HEK293 (cell line): ENCODE data around the gene CAMK1.

Source experiments
- CTCF ChIA-PET: fragments of 350-600 bp; formaldehyde crosslinking; extraction: SDS; loops from one replicate; lab custom pipeline; 2021; ENCODE audit warnings: antibody characterized with exemption; lab: Yijun Ruan, JAX
- POLR2A ChIA-PET: fragments of 300-600 bp; formaldehyde crosslinking; extraction: SDS; loops from one replicate; lab custom pipeline; 2020; ENCODE audit warnings: antibody characterized with exemption, inconsistent platforms; lab: Yijun Ruan, JAX
- H3K27ac ChIP-seq: fragments of 200-500 bp; sonication (Bioruptor generic); 2 replicates; pipeline ENCODE4 v1.5.1; 2014; ENCODE audit warnings: low read depth, low read length, control low read depth, inconsistent platforms; ENCODE audit errors: extremely low read depth
- H3K36me3 ChIP-seq, 2 experiments: fragments of 200-500 bp in 1 of 2; sonication (Bioruptor generic) in 1 of 2; 1 replicate in 1 of 2; 2 replicates in 1 of 2; pipeline ENCODE4 v1.5.1; 2014 to 2017; ENCODE audit warnings: inconsistent platforms in 2 of 2, low read length in 2 of 2; ENCODE audit not compliant: control insufficient read depth in 2 of 2, insufficient read depth in 1 of 2
- H3K4me1 ChIP-seq: fragments of 200-500 bp; sonication (Bioruptor generic); 2 replicates; pipeline ENCODE4 v1.5.1; 2014; ENCODE audit warnings: mild to moderate bottlenecking, low read length, inconsistent platforms; ENCODE audit not compliant: control insufficient read depth, insufficient read depth
- H3K4me3 ChIP-seq: 2 replicates; pipeline ENCODE4 v1.5.1; 2011; ENCODE audit warnings: low read depth, mild to moderate bottlenecking, control low read depth, low read length, moderate library complexity
- H3K9me3 ChIP-seq: fragments of 200-500 bp; sonication (Bioruptor generic); 2 replicates; pipeline ENCODE4 v1.5.1; 2014; ENCODE audit warnings: low read depth, low read length, inconsistent platforms; ENCODE audit not compliant: control insufficient read depth, insufficient read depth
- OVOL3 ChIP-seq: fragments of 450-650 bp; formaldehyde crosslinking; IDR thresholded peaks from 2 replicates; pipeline ENCODE4 v1.5.1; 2016; ENCODE audit warnings: missing biosample characterization, missing genetic modification characterization
- SALL2 ChIP-seq: fragments of 450-650 bp; formaldehyde crosslinking; IDR thresholded peaks from 2 replicates; pipeline ENCODE4 v1.5.0; 2017; ENCODE audit warnings: missing biosample characterization, mild to moderate bottlenecking, missing genetic modification characterization, borderline replicate concordance
- SCRT2 ChIP-seq: fragments of 450-650 bp; formaldehyde crosslinking; IDR thresholded peaks from 2 replicates; pipeline ENCODE4 v1.5.1; 2016; ENCODE audit warnings: missing biosample characterization, missing genetic modification characterization
- YY1 ChIP-seq: fragments of 450-650 bp; formaldehyde crosslinking; IDR thresholded peaks from 2 replicates; pipeline ENCODE4 v1.5.1; 2018; ENCODE audit warnings: missing biosample characterization, missing genetic modification characterization
- ZBTB20 ChIP-seq: fragments of 450-650 bp; formaldehyde crosslinking; IDR thresholded peaks from 2 replicates; pipeline ENCODE4 v1.5.1; 2016; ENCODE audit warnings: missing biosample characterization, missing genetic modification characterization
- ZIC2 ChIP-seq: fragments of 450-650 bp; formaldehyde crosslinking; IDR thresholded peaks from 2 replicates; pipeline ENCODE4 v1.5.1; 2016; ENCODE audit warnings: missing biosample characterization, missing genetic modification characterization
- ZNF10 ChIP-seq: fragments of 450-650 bp; formaldehyde crosslinking; IDR thresholded peaks from 2 replicates; pipeline ENCODE4 v1.5.1; 2017; ENCODE audit warnings: missing biosample characterization, missing genetic modification characterization
- ZNF175 ChIP-seq: fragments of 450-650 bp; formaldehyde crosslinking; IDR thresholded peaks from 2 replicates; pipeline ENCODE4 v1.5.1; 2016; ENCODE audit warnings: missing biosample characterization, missing genetic modification characterization
- ZNF354C ChIP-seq: fragments of 450-650 bp; formaldehyde crosslinking; IDR thresholded peaks from 2 replicates; pipeline ENCODE4 v1.5.1; 2016; ENCODE audit warnings: missing biosample characterization, missing genetic modification characterization, low read depth, borderline replicate concordance
- ZNF610 ChIP-seq: fragments of 450-650 bp; formaldehyde crosslinking; IDR thresholded peaks from 2 replicates; pipeline ENCODE4 v1.5.1; 2016; ENCODE audit warnings: missing biosample characterization, missing genetic modification characterization, borderline replicate concordance
- ZNF76 ChIP-seq: fragments of 450-650 bp; formaldehyde crosslinking; IDR thresholded peaks from 2 replicates; pipeline ENCODE4; 2016; ENCODE audit warnings: low read depth, missing biosample characterization, missing genetic modification characterization, borderline replicate concordance
- ZNF830 ChIP-seq: fragments of 450-650 bp; IDR thresholded peaks from 2 replicates; pipeline ENCODE4 v1.5.0; 2018; ENCODE audit warnings: missing biosample characterization, missing genetic modification characterization, low read depth, mild to moderate bottlenecking, moderate library complexity
- TF ChIP-seq, protein P1 (sequence below): fragments of 450-650 bp; formaldehyde crosslinking; conservative IDR thresholded peaks from 2 replicates; pipeline ENCODE4 v1.5.1; 2016; ENCODE audit warnings: low read depth, missing biosample characterization, missing genetic modification characterization
- TF ChIP-seq, protein P2 (sequence below): fragments of 450-650 bp; formaldehyde crosslinking; IDR thresholded peaks from 2 replicates; pipeline ENCODE4 v1.5.1; 2016; ENCODE audit warnings: missing biosample characterization, missing genetic modification characterization
- TF ChIP-seq, protein P3 (sequence below): fragments of 450-650 bp; formaldehyde crosslinking; IDR thresholded peaks from 2 replicates; pipeline ENCODE4 v1.5.1; 2017; ENCODE audit warnings: missing biosample characterization, missing genetic modification characterization

CAMK1 gene

DNA sequence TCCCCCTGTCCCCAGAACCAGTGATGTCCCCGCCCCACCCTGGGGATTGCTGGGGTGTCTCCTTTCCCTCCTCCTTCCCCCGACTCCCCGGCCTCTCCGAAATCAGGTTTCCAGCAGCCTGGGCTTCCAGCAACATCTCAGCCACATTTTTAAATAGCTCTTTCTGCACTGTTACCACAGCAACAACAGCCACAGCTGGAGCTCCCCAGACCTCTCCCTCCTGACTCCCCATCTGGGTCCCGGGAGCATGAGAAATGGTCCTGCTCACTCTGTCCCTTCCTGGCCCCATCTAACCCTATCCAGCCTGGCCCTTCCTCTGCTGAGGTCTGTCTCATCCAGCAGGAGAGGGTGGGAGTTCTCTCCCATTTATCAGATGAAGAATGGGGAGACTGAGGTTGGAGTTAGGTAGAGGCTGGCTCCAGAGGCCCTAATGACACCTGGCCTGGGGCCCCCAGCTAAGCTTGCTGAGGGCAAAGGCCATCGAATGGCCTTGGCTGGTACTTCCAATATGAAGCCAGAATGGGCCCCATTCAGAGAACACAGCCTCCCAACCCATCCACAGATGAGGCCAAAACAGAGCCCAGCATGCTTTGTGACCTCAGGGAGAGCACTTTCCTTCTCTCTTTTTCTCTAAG lies 1.5 kb downstream of the CAMK1 start:
- ChIA-PET POLR2A (interaction anchor here (0.6 to 2.6 kb wide), 2 partner anchors 19 to 20 kb away, joined by 3 to 18 read pairs; partner anchors contain the start of gene OGG1), CTCF (interaction anchor here (0.6 to 0.7 kb wide), 3 partner anchors 13 to 164 kb away, joined by 3 to 5 read pairs (median 3); no protein-coding TSS in a partner anchor)
- TF ChIP-seq ZNF10 (tag by site-specific recombination) (0 out of 2 replicates have a peak, but pooled peaks have one; percentile 19), ZIC2 (no peak)
- peaks cover 9% of the 10 kb centered on the region for H3K4me1 ChIP-seq
- no peaks in the 10 kb centered on the region for H3K9me3 ChIP-seq
- H3K36me3 ChIP-seq, result peaks cover under 1 to 28% of the 10 kb centered on the region in 2 experiments; a peak in 1 of 3 replicates
- H3K27ac ChIP-seq, result peak overlapping the region; percentile 76; the same call in 1 of the 2 replicates
- no peak overlapping the region for H3K4me3 ChIP-seq

DNA sequence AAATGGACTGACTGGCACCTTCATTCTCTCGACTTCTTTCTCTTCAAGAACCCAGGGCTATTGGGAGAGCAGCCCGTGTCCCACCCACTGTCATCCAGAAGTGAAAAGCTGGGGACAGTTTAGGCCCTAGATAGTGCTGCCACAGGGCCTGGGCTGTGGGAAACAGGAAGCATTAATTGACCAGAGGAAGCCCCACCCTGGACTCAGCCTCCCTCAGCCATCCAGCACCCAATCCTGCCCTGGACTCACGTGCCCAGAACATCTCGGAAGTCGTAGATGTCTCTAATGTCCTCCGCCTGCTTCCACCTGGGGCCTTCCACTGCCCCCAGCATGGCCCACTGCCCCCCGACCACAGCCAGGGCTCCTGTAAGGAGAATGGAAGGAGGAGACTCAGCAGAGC lies 2.3 kb downstream of the CAMK1 start:
- ChIA-PET POLR2A (no interaction called here), CTCF (interaction anchor here (0.7 kb wide), 1 partner anchor 1039 kb away, joined by 3 read pairs; no protein-coding TSS in a partner anchor)
- Histone ChIP-seq H3K4me3 (no peak overlapping the region), H3K9me3 (no peaks in the 10 kb centered on the region), H3K4me1 (peaks cover 9% of the 10 kb centered on the region), H3K36me3 (peaks cover 5 to 35% of the 10 kb centered on the region in 2 experiments; a peak in 2 of 3 replicates), H3K27ac (no peak overlapping the region)
- peak; percentile 36 for TF ChIP-seq ZBTB20 (tag by site-specific recombination)
- TF ChIP-seq, protein P1, sequence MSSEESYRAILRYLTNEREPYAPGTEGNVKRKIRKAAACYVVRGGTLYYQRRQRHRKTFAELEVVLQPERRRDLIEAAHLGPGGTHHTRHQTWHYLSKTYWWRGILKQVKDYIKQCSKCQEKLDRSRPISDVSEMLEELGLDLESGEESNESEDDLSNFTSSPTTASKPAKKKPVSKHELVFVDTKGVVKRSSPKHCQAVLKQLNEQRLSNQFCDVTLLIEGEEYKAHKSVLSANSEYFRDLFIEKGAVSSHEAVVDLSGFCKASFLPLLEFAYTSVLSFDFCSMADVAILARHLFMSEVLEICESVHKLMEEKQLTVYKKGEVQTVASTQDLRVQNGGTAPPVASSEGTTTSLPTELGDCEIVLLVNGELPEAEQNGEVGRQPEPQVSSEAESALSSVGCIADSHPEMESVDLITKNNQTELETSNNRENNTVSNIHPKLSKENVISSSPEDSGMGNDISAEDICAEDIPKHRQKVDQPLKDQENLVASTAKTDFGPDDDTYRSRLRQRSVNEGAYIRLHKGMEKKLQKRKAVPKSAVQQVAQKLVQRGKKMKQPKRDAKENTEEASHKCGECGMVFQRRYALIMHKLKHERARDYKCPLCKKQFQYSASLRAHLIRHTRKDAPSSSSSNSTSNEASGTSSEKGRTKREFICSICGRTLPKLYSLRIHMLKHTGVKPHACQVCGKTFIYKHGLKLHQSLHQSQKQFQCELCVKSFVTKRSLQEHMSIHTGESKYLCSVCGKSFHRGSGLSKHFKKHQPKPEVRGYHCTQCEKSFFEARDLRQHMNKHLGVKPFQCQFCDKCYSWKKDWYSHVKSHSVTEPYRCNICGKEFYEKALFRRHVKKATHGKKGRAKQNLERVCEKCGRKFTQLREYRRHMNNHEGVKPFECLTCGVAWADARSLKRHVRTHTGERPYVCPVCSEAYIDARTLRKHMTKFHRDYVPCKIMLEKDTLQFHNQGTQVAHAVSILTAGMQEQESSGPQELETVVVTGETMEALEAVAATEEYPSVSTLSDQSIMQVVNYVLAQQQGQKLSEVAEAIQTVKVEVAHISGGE (tag by site-specific recombination), result no peak

DNA sequence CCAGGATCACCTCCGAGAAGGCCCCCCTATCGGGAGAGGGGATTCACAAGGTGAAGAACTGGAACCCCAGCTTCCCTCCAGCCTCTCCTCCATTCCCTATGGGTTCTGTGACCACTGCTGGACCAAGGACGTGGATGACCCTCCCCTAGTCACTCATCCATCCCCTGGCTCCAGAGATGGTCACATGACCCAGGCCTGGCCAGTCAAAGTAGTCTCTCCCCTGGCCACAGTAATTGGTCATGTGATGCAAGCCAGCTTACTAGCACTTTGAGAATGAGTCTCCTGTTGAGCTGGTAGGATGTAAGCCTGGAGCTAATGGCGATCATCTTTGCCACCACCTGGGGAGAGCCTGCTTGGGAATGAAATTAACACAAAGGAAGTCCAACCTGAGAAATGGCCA lies 3.9 kb downstream of the CAMK1 start:
- Histone ChIP-seq H3K4me3 (no peak overlapping the region), H3K27ac (no peak overlapping the region), H3K36me3 (peaks cover 8 to 50% of the 10 kb centered on the region in 2 experiments; a peak in 2 of 3 replicates), H3K9me3 (no peaks in the 10 kb centered on the region), H3K4me1 (peaks cover 9% of the 10 kb centered on the region)
- ChIA-PET CTCF (interaction anchor here (0.6 kb wide), 1 partner anchor 264 kb away, joined by 3 read pairs; no protein-coding TSS in a partner anchor), POLR2A (interaction anchor here (1.6 kb wide), 1 partner anchor 16 kb away, joined by 3 read pairs; the partner anchor contains the start of gene OGG1)
- TF ChIP-seq SCRT2 (peak; percentile 42), ZNF610 (tag by site-specific recombination) (no peak), OVOL3 (tag by site-specific recombination) (no peak), YY1 (tag by site-specific recombination) (no peak), ZIC2 (peak; percentile 77)
- TF ChIP-seq, protein P2, sequence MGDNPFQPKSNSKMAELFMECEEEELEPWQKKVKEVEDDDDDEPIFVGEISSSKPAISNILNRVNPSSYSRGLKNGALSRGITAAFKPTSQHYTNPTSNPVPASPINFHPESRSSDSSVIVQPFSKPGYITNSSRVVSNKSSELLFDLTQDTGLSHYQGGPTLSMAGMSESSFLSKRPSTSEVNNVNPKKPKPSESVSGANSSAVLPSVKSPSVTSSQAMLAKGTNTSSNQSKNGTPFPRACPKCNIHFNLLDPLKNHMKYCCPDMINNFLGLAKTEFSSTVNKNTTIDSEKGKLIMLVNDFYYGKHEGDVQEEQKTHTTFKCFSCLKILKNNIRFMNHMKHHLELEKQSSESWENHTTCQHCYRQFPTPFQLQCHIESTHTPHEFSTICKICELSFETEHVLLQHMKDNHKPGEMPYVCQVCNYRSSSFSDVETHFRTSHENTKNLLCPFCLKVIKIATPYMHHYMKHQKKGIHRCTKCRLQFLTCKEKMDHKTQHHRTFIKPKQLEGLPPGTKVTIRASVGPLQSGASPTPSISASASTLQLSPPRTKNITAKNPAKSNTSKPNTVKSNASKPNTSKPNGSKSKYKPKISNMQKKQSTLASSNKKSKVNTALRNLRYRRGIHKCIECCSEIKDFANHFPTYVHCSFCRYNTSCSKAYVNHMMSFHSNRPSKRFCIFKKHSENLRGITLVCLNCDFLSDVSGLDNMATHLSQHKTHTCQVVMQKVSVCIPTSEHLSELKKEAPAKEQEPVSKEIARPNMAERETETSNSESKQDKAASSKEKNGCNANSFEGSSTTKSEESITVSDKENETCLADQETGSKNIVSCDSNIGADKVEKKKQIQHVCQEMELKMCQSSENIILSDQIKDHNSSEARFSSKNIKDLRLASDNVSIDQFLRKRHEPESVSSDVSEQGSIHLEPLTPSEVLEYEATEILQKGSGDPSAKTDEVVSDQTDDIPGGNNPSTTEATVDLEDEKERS, result no peak

DNA sequence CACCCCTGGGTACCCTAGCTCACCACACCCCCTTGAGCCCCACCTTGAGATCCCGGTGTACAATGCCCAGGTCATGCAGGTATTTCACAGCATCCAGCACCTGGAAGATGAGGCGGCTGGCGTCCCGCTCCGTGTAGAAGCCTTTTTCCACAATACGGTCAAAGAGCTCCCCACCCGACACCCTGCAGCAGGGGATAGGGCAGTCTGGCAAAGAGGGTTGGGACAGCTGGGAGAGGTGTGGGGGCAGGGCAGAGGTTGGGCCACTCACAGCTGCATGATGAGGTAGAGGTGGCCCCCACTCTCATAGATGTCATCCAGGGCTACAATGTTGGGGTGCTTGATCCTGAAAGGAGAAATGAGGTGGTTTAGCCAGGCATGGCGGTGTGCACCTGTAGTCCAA lies 6.9 kb downstream of the CAMK1 start:
- no peaks in the 10 kb centered on the region for H3K9me3 ChIP-seq
- H3K27ac ChIP-seq, result no peak overlapping the region
- H3K4me3 ChIP-seq, result no peak overlapping the region
- peaks cover 16 to 76% of the 10 kb centered on the region in 2 experiments; a peak in 2 of 3 replicates for H3K36me3 ChIP-seq
- ChIA-PET POLR2A (interaction anchor here (1.6 kb wide), 1 partner anchor 13 kb away, joined by 7 read pairs; the partner anchor contains the start of gene OGG1), CTCF (interaction anchor here (0.7 to 1.5 kb wide), 2 partner anchors 23 to 260 kb away, joined by 3 to 4 read pairs; no protein-coding TSS in a partner anchor)
- no peaks in the 10 kb centered on the region for H3K4me1 ChIP-seq
- TF ChIP-seq, protein P3, sequence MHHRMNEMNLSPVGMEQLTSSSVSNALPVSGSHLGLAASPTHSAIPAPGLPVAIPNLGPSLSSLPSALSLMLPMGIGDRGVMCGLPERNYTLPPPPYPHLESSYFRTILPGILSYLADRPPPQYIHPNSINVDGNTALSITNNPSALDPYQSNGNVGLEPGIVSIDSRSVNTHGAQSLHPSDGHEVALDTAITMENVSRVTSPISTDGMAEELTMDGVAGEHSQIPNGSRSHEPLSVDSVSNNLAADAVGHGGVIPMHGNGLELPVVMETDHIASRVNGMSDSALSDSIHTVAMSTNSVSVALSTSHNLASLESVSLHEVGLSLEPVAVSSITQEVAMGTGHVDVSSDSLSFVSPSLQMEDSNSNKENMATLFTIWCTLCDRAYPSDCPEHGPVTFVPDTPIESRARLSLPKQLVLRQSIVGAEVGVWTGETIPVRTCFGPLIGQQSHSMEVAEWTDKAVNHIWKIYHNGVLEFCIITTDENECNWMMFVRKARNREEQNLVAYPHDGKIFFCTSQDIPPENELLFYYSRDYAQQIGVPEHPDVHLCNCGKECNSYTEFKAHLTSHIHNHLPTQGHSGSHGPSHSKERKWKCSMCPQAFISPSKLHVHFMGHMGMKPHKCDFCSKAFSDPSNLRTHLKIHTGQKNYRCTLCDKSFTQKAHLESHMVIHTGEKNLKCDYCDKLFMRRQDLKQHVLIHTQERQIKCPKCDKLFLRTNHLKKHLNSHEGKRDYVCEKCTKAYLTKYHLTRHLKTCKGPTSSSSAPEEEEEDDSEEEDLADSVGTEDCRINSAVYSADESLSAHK (tag by site-specific recombination), result no peak
- TF ChIP-seq ZNF76 (tag by site-specific recombination) (no peak), ZNF830 (tag by site-specific recombination) (no peak), SALL2 (tag by site-specific recombination) (no peak), ZNF354C (tag by site-specific recombination) (no peak), ZNF175 (no peak)
